ENCODE measurements around the gene TBKBP1.

The TBKBP1 gene

GRCh38 chr17:47713980-47714700 lies 20.2 kb downstream of the TBKBP1 start:
- Histone ChIP-seq H3K4me3 (ENCODE audit: insufficient read depth, low read depth, low read length) (no peak overlapping the region), H3K36me3 (ENCODE audit: control insufficient read depth, insufficient read depth, low read length) (no peaks in the 10 kb centered on the region), H3K27me3 (ENCODE audit: control insufficient read depth, insufficient read depth, low read length, poor library complexity, severe bottlenecking) (peaks cover 20% of the 10 kb centered on the region), H3K27ac (ENCODE audit: insufficient read depth, low read depth, low read length, poor library complexity, severe bottlenecking) (no peak overlapping the region), H3K9me3 (ENCODE audit: control insufficient read depth, low read length) (no peaks in the 10 kb centered on the region), H3K4me1 (ENCODE audit: control insufficient read depth, insufficient read depth, low read length) (no peaks in the 10 kb centered on the region)
- WGBS, 2 experiments: 62 to 66% methylated on average over 15 of the region's 15 CpGs

GRCh38 chr17:47714773-47715396 lies 20.9 kb downstream of the TBKBP1 start:
- Histone ChIP-seq H3K4me1 (ENCODE audit: control insufficient read depth, insufficient read depth, low read length) (no peaks in the 10 kb centered on the region), H3K36me3 (ENCODE audit: control insufficient read depth, insufficient read depth, low read length) (no peaks in the 10 kb centered on the region), H3K27ac (ENCODE audit: insufficient read depth, low read depth, low read length, poor library complexity, severe bottlenecking) (no peak overlapping the region), H3K4me3 (ENCODE audit: insufficient read depth, low read depth, low read length) (no peak overlapping the region), H3K9me3 (ENCODE audit: control insufficient read depth, low read length) (no peaks in the 10 kb centered on the region), H3K27me3 (ENCODE audit: control insufficient read depth, insufficient read depth, low read length, poor library complexity, severe bottlenecking) (peaks cover 13% of the 10 kb centered on the region)
- WGBS, 2 experiments: 79 to 92% methylated on average over 4 to 6 of the region's 6 CpGs

- peaks cover 19% of the 10 kb centered on the region for H3K27me3 ChIP-seq (ENCODE audit: control insufficient read depth, insufficient read depth, low read length, poor library complexity, severe bottlenecking)
- H3K27ac ChIP-seq (ENCODE audit: insufficient read depth, low read depth, low read length, poor library complexity, severe bottlenecking): no peak overlapping the region
- no peak overlapping the region for H3K4me3 ChIP-seq (ENCODE audit: insufficient read depth, low read depth, low read length)
- no peaks in the 10 kb centered on the region for H3K36me3 ChIP-seq (ENCODE audit: control insufficient read depth, insufficient read depth, low read length)
- WGBS, 2 experiments: 91 to 93% methylated on average over 9 to 10 of the region's 10 CpGs
- no peaks in the 10 kb centered on the region for H3K9me3 ChIP-seq (ENCODE audit: control insufficient read depth, low read length)
- H3K4me1 ChIP-seq (ENCODE audit: control insufficient read depth, insufficient read depth, low read length): no peaks in the 10 kb centered on the region
These were observed 21.8 kb downstream of the TBKBP1 start for GRCh38 chr17:47715669-47716325.

DNA sequence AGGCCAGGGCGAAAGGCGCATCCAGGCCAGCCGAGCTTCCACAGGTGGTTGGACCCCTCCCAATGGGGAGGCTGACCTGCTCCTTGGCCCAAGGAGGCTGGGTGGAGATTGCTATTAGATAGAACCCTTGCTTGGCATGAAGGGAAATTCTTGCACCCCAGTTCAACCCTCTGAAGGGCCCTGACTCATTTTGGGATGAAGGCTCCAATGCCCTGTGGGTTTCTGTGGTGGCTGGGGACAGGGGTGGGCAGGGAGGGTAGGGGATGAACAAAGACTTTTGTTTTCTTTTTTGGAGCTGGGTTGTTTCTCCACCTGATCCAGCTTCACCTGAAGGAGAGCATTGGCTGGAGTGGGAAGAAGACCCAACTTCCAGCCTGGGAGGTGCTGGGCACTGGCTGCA lies 22.4 kb downstream of the TBKBP1 start:
- no peak overlapping the region for H3K4me3 ChIP-seq (ENCODE audit: insufficient read depth, low read depth, low read length)
- H3K4me1 ChIP-seq (ENCODE audit: control insufficient read depth, insufficient read depth, low read length): no peaks in the 10 kb centered on the region
- WGBS, 2 experiments: 94 to 97% methylated on average over 3 of the region's 3 CpGs
- peaks cover 25% of the 10 kb centered on the region for H3K27me3 ChIP-seq (ENCODE audit: control insufficient read depth, insufficient read depth, low read length, poor library complexity, severe bottlenecking)
- no peak overlapping the region for H3K27ac ChIP-seq (ENCODE audit: insufficient read depth, low read depth, low read length, poor library complexity, severe bottlenecking)
- H3K9me3 ChIP-seq (ENCODE audit: control insufficient read depth, low read length): no peaks in the 10 kb centered on the region
- no peaks in the 10 kb centered on the region for H3K36me3 ChIP-seq (ENCODE audit: control insufficient read depth, insufficient read depth, low read length)

DNA sequence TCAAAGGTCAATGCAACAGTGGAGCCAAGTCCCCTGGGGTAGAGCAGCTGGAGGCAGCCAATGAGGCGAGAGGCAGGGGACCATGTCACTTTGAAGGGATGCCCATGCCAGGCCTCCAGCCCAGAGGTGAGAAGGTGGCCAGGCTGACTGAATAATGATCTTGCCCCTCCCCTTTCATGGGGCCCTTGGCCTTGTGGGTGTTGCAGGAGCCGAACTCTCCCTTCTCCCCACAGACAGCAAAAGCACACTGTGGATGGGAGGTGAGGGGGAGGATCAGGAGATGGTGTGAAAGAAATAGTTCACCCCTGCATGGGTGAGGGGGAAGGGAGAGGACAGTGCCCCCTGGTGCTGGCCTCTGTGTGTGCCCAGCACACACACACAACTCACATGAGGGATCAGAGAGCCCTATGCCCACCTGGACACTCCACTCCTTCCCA lies 23.3 kb downstream of the TBKBP1 start:
- Histone ChIP-seq H3K27me3 (ENCODE audit: control insufficient read depth, insufficient read depth, low read length, poor library complexity, severe bottlenecking) (peaks cover 34% of the 10 kb centered on the region), H3K4me3 (ENCODE audit: insufficient read depth, low read depth, low read length) (no peak overlapping the region), H3K27ac (ENCODE audit: insufficient read depth, low read depth, low read length, poor library complexity, severe bottlenecking) (no peak overlapping the region), H3K9me3 (ENCODE audit: control insufficient read depth, low read length) (no peaks in the 10 kb centered on the region), H3K36me3 (ENCODE audit: control insufficient read depth, insufficient read depth, low read length) (no peaks in the 10 kb centered on the region), H3K4me1 (ENCODE audit: control insufficient read depth, insufficient read depth, low read length) (peaks cover 4% of the 10 kb centered on the region)
- WGBS, 2 experiments: 68 to 76% methylated on average over 1 to 2 of the region's 2 CpGs

GRCh38 chr17:47717979-47718621 lies 24.1 kb downstream of the TBKBP1 start:
- no peaks in the 10 kb centered on the region for H3K36me3 ChIP-seq (ENCODE audit: control insufficient read depth, insufficient read depth, low read length)
- no peak overlapping the region for H3K27ac ChIP-seq (ENCODE audit: insufficient read depth, low read depth, low read length, poor library complexity, severe bottlenecking)
- H3K9me3 ChIP-seq (ENCODE audit: control insufficient read depth, low read length): no peaks in the 10 kb centered on the region
- WGBS, 2 experiments: 70 to 73% methylated on average over 9 of the region's 9 CpGs
- H3K27me3 ChIP-seq (ENCODE audit: control insufficient read depth, insufficient read depth, low read length, poor library complexity, severe bottlenecking): peaks cover 36% of the 10 kb centered on the region
- H3K4me1 ChIP-seq (ENCODE audit: control insufficient read depth, insufficient read depth, low read length): peaks cover 4% of the 10 kb centered on the region
- no peak overlapping the region for H3K4me3 ChIP-seq (ENCODE audit: insufficient read depth, low read depth, low read length)

GRCh38 chr17:47718634-47719405 lies 24.9 kb downstream of the TBKBP1 start:
- peaks cover 4% of the 10 kb centered on the region for H3K4me1 ChIP-seq (ENCODE audit: control insufficient read depth, insufficient read depth, low read length)
- no peaks in the 10 kb centered on the region for H3K9me3 ChIP-seq (ENCODE audit: control insufficient read depth, low read length)
- WGBS, 2 experiments: 81 to 90% methylated on average over 8 of the region's 8 CpGs
- H3K4me3 ChIP-seq (ENCODE audit: insufficient read depth, low read depth, low read length): no peak overlapping the region
- no peak overlapping the region for H3K27ac ChIP-seq (ENCODE audit: insufficient read depth, low read depth, low read length, poor library complexity, severe bottlenecking)
- H3K36me3 ChIP-seq (ENCODE audit: control insufficient read depth, insufficient read depth, low read length): no peaks in the 10 kb centered on the region
- H3K27me3 ChIP-seq (ENCODE audit: control insufficient read depth, insufficient read depth, low read length, poor library complexity, severe bottlenecking): peaks cover 36% of the 10 kb centered on the region

GRCh38 chr17:47719411-47720152 lies 25.6 kb downstream of the TBKBP1 start:
- Histone ChIP-seq H3K27ac (ENCODE audit: insufficient read depth, low read depth, low read length, poor library complexity, severe bottlenecking) (no peak overlapping the region), H3K4me1 (ENCODE audit: control insufficient read depth, insufficient read depth, low read length) (peaks cover 4% of the 10 kb centered on the region), H3K27me3 (ENCODE audit: control insufficient read depth, insufficient read depth, low read length, poor library complexity, severe bottlenecking) (peaks cover 32% of the 10 kb centered on the region), H3K9me3 (ENCODE audit: control insufficient read depth, low read length) (no peaks in the 10 kb centered on the region), H3K4me3 (ENCODE audit: insufficient read depth, low read depth, low read length) (no peak overlapping the region), H3K36me3 (ENCODE audit: control insufficient read depth, insufficient read depth, low read length) (no peaks in the 10 kb centered on the region)
- WGBS, 2 experiments: 85 to 89% methylated on average over 9 of the region's 9 CpGs

- Histone ChIP-seq H3K4me1 (ENCODE audit: control insufficient read depth, insufficient read depth, low read length) (peaks cover 4% of the 10 kb centered on the region), H3K27me3 (ENCODE audit: control insufficient read depth, insufficient read depth, low read length, poor library complexity, severe bottlenecking) (peaks cover 32% of the 10 kb centered on the region), H3K27ac (ENCODE audit: insufficient read depth, low read depth, low read length, poor library complexity, severe bottlenecking) (no peak overlapping the region), H3K4me3 (ENCODE audit: insufficient read depth, low read depth, low read length) (no peak overlapping the region), H3K9me3 (ENCODE audit: control insufficient read depth, low read length) (no peaks in the 10 kb centered on the region), H3K36me3 (ENCODE audit: control insufficient read depth, insufficient read depth, low read length) (no peaks in the 10 kb centered on the region)
- 75 to 78% methylated on average over 11 of the region's 11 CpGs for WGBS, 2 experiments
These were observed 26.2 kb downstream of the TBKBP1 start for GRCh38 chr17:47720196-47720595.
